ENCODE data around the gene KDM3A. TPM values are rescaled to one million over a fixed set of nuclear protein-coding genes. Genes with fewer than 3 reads are reported as not detected.

KDM3A gene
- total RNA-seq, 1 experiment from 2014 or later: 31.8 TPM

DNA sequence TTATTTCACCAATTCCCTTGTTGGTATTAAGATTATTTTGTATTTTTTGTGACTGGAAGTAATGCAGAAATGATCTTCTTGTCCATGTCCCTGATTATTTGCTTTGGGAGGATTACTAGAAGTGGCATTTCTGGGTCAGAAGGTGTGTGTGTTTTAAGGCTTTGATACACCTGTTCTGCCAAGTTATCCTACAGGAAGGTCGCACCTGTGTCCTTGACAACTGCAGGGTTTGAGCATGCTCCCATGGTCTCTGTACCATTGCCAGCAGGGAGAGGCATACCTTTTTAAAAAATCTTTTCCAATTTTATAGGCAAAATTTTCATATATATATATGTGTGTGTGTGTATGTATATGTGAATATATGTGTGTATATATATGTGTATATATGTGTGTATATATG, 29.7 kb downstream of the KDM3A start:
- H3K27ac ChIP-seq: no peak overlapping the region
- ChIA-PET POLR2A (ENCODE audit: unreplicated experiment) (no interaction called here), CTCF (no interaction called here)
- H3K9me2 ChIP-seq (ENCODE audit: insufficient read depth): no peaks in the 10 kb centered on the region
- intact Hi-C loops (cut with micrococcal nuclease; ENCODE audit: unreplicated experiment): no loop called here
- TF ChIP-seq EZH2 (IDR thresholded peaks at IDR 0.05; ENCODE audit: low read depth): no peak
- TF ChIP-seq, protein P1, sequence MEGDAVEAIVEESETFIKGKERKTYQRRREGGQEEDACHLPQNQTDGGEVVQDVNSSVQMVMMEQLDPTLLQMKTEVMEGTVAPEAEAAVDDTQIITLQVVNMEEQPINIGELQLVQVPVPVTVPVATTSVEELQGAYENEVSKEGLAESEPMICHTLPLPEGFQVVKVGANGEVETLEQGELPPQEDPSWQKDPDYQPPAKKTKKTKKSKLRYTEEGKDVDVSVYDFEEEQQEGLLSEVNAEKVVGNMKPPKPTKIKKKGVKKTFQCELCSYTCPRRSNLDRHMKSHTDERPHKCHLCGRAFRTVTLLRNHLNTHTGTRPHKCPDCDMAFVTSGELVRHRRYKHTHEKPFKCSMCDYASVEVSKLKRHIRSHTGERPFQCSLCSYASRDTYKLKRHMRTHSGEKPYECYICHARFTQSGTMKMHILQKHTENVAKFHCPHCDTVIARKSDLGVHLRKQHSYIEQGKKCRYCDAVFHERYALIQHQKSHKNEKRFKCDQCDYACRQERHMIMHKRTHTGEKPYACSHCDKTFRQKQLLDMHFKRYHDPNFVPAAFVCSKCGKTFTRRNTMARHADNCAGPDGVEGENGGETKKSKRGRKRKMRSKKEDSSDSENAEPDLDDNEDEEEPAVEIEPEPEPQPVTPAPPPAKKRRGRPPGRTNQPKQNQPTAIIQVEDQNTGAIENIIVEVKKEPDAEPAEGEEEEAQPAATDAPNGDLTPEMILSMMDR (conservative IDR thresholded peaks at IDR 0.05): no peak
- no TSS peak for BruUV-seq (replicated peaks)
- no peaks in the 10 kb centered on the region for H3K9me3 ChIP-seq (ENCODE audit: insufficient read depth, low read depth)
- H3K79me2 ChIP-seq (ENCODE audit: low read depth): no peaks in the 10 kb centered on the region
- H3K36me3 ChIP-seq (ENCODE audit: low read depth): peaks cover 33% of the 10 kb centered on the region; the same call in 1 of the 2 replicates
- H3K4me3 ChIP-seq: no peak overlapping the region
- no peaks in the 10 kb centered on the region for H3K27me3 ChIP-seq (ENCODE audit: insufficient read depth, low read depth)
- H3K4me1 ChIP-seq (replicated peaks; ENCODE audit: insufficient read depth): no peaks in the 10 kb centered on the region
- no peak for DNase-seq
- no peak overlapping the region for H2AFZ ChIP-seq
- peaks cover 3% of the 10 kb centered on the region; the same call in 1 of the 2 replicates for H3F3A ChIP-seq (ENCODE audit: insufficient read depth, low read depth)
- H4K20me1 ChIP-seq (ENCODE audit: insufficient read depth): no peaks in the 10 kb centered on the region
- no peak overlapping the region for H3K4me2 ChIP-seq

DNA sequence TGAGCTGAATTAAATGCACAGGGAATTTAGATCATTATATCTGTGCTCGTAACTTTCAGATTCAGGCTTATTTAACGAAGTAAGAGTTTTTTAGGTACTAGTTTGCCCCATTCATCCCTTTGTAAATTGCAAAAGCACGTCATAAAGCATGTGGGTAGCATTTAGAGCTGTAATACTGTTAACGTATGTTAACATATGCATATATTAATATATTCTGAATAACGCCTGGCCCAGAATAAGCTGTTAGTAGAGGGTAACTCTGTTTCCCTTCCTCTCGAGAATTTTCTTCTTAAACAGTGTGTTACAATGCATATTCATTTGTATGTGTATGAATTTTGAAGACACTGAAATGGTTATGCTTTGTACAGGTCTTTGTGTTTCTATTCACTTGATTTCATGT, 30.5 kb downstream of the KDM3A start:
- H3K27ac ChIP-seq: no peak overlapping the region
- POLR2A ChIA-PET (ENCODE audit: unreplicated experiment): no interaction called here
- H3F3A ChIP-seq (ENCODE audit: insufficient read depth, low read depth): no peaks in the 10 kb centered on the region
- H4K20me1 ChIP-seq (ENCODE audit: insufficient read depth): no peaks in the 10 kb centered on the region
- H2AFZ ChIP-seq: no peak overlapping the region
- BruUV-seq (replicated peaks): no TSS peak
- no peaks in the 10 kb centered on the region for H3K9me2 ChIP-seq (ENCODE audit: insufficient read depth)
- DNase-seq: no peak
- no peaks in the 10 kb centered on the region for H3K9me3 ChIP-seq (ENCODE audit: insufficient read depth, low read depth)
- H3K4me2 ChIP-seq: no peak overlapping the region
- H3K27me3 ChIP-seq (ENCODE audit: insufficient read depth, low read depth): no peaks in the 10 kb centered on the region
- no peaks in the 10 kb centered on the region for H3K4me1 ChIP-seq (replicated peaks; ENCODE audit: insufficient read depth)
- H3K79me2 ChIP-seq (ENCODE audit: low read depth): no peaks in the 10 kb centered on the region
- intact Hi-C loops (cut with micrococcal nuclease; ENCODE audit: unreplicated experiment): no loop called here
- CTCF ChIA-PET: no interaction called here
- TF ChIP-seq, protein P1 (conservative IDR thresholded peaks at IDR 0.05): no peak
- TF ChIP-seq EZH2 (IDR thresholded peaks at IDR 0.05; ENCODE audit: low read depth): no peak
- H3K36me3 ChIP-seq (ENCODE audit: low read depth): peaks cover 33% of the 10 kb centered on the region; the same call in 1 of the 2 replicates
- no peak overlapping the region for H3K4me3 ChIP-seq

DNA sequence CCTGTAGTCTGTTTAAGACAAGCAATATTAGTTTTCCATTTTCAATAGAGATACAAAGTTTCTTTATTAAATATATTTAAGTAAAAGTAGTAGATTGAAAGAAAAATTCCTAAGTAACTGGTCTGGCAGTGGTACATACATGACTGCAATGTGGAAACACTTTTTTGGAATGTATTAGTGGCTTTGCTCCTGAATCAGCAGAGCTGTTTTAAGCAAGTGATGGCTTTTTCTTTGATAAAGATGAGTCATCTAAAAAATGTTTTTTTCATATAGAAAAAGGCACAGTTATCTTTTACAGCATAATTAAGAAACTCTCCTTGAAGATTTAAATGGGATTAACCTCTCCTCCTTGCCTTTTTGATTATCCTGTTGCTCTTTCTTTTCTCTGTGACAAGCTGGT, 34.9 kb downstream of the KDM3A start:
- H4K20me1 ChIP-seq (ENCODE audit: insufficient read depth): no peaks in the 10 kb centered on the region
- H3K27me3 ChIP-seq (ENCODE audit: insufficient read depth, low read depth): no peaks in the 10 kb centered on the region
- H3K27ac ChIP-seq: no peak overlapping the region
- no peaks in the 10 kb centered on the region for H3K9me3 ChIP-seq (ENCODE audit: insufficient read depth, low read depth)
- ChIA-PET CTCF (no interaction called here), POLR2A (ENCODE audit: unreplicated experiment) (no interaction called here)
- DNase-seq: no peak
- H3K9me2 ChIP-seq (ENCODE audit: insufficient read depth): no peaks in the 10 kb centered on the region
- H3F3A ChIP-seq (ENCODE audit: insufficient read depth, low read depth): no peaks in the 10 kb centered on the region
- no peak overlapping the region for H3K4me2 ChIP-seq
- no peak for TF ChIP-seq EZH2 (IDR thresholded peaks at IDR 0.05; ENCODE audit: low read depth)
- TF ChIP-seq, protein P1 (conservative IDR thresholded peaks at IDR 0.05): no peak
- intact Hi-C loops (cut with micrococcal nuclease; ENCODE audit: unreplicated experiment): no loop called here
- no peak overlapping the region for H3K4me3 ChIP-seq
- BruUV-seq (replicated peaks): no TSS peak
- H3K36me3 ChIP-seq (ENCODE audit: low read depth): peaks cover 40% of the 10 kb centered on the region
- H3K79me2 ChIP-seq (ENCODE audit: low read depth): no peaks in the 10 kb centered on the region
- H3K4me1 ChIP-seq (replicated peaks; ENCODE audit: insufficient read depth): no peaks in the 10 kb centered on the region
- H2AFZ ChIP-seq: no peak overlapping the region

Measured in PC-9 (cell line).